Cardiac fibroblast (primary cell): ENCODE data around the gene PAK1IP1.
"Not testable (repeated sequence)": the region's sequence is repeated elsewhere in the genome, so short reads cannot be mapped to it uniquely, and the experiment has no call there.

Source experiments
- DNase-seq, 2 donors: peaks; one replicate each; pipeline versions ENCODE4 v3.0.0 to v3.0.0-alpha.2; 2010; ENCODE audit warnings: low read depth in 2 of 2
- H3K4me3 ChIP-seq, 2 donors: replicated peaks in 1 of 2; 1 replicate in 1 of 2; 2 replicates in 1 of 2; pipeline ENCODE4 v1.5.1; 2011; ENCODE audit warnings: low read depth in 2 of 2, low read length in 2 of 2, mild to moderate bottlenecking in 2 of 2, moderate library complexity in 1 of 2
- CTCF ChIP-seq: IDR thresholded peaks from one replicate; pipeline ENCODE4 v1.5.1; 2011; ENCODE audit warnings: low read depth, mild to moderate bottlenecking, low read length, inconsistent platforms

Gene PAK1IP1

GRCh38 chr6:10662742-10663141, 32.0 kb upstream of the PAK1IP1 start:
- H3K4me3 ChIP-seq = no peak overlapping the region
- no peak for DNase-seq
- TF ChIP-seq CTCF = no peak

- not testable (repeated sequence) for DNase-seq
Observed at GRCh38 chr6:10665595-10665994, 29.2 kb upstream of the PAK1IP1 start.

GRCh38 chr6:10668126-10668917, 26.4 kb upstream of the PAK1IP1 start:
- H3K4me3 ChIP-seq = no peak overlapping the region
- TF ChIP-seq CTCF = no peak
- no peak for DNase-seq

More at GRCh38 chr6:10665595-10665994, 29.2 kb upstream of the PAK1IP1 start:
- not testable (repeated sequence) for H3K4me3 ChIP-seq

GRCh38 chr6:10676403-10676802, 18.4 kb upstream of the PAK1IP1 start:
- TF ChIP-seq CTCF = no peak
- no peak for DNase-seq
- no peak overlapping the region for H3K4me3 ChIP-seq

- DNase-seq = no peak
- H3K4me3 ChIP-seq = no peak overlapping the region
- no peak for TF ChIP-seq CTCF
Observed at GRCh38 chr6:10678456-10678855, 16.3 kb upstream of the PAK1IP1 start.

- DNase-seq = no peak
- no peak overlapping the region for H3K4me3 ChIP-seq
- TF ChIP-seq CTCF = no peak
Observed at GRCh38 chr6:10681795-10682194, 13.0 kb upstream of the PAK1IP1 start.

- no peak for TF ChIP-seq CTCF
- DNase-seq = no peak
- H3K4me3 ChIP-seq = no peak overlapping the region
Observed at GRCh38 chr6:10682355-10682988, 12.3 kb upstream of the PAK1IP1 start.
